Skin epidermis (tissue), 12 donors: ENCODE results near the gene NOTCH2.
"Not testable (repeated sequence)": the region's sequence is repeated elsewhere in the genome, so short reads cannot be mapped to it uniquely, and the experiment has no call there.

Experiments used
- H3K27ac ChIP-seq, 21 experiments: fragments of 200-600 bp; sonication (generic) in 11 of 21; one replicate each; pipeline ENCODE4 v1.5.0; 2020; ENCODE audit warnings: mild to moderate bottlenecking in 3 of 21, inconsistent platforms in 2 of 21, moderate library complexity in 2 of 21
- H3K4me3 ChIP-seq, 7 experiments: fragments of 200-600 bp; sonication (generic) in 2 of 7; one replicate each; pipeline ENCODE4 v1.5.0; 2020; ENCODE audit warnings: inconsistent platforms in 2 of 7, mild to moderate bottlenecking in 2 of 7, moderate library complexity in 1 of 7

NOTCH2 gene

DNA sequence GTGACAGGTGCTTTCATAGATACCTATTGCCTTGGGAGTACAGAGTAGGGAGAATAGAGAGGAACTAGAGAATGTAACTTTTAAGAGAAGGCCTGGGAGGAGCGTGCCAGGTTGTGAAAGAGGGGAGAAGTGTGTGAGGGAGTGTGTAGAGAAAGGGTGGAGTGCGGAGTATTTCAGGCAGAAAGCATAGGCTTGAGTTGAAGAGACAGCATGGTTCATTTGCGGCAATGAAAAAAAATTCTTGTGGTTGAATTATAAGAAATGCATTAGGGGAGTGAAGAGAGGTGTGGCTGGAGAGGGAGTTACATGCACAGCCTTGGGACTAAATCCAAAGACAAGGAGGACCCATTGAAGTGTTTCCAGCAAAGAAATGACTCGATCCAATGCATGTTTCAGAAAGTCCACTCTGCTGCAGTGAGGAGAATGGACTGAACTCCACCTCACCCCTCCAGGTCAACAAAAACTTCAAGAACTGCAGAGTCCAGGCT is 91.4 kb downstream of the NOTCH2 start:
- H3K27ac ChIP-seq: no peak overlapping the region
- no peak overlapping the region for H3K4me3 ChIP-seq

DNA sequence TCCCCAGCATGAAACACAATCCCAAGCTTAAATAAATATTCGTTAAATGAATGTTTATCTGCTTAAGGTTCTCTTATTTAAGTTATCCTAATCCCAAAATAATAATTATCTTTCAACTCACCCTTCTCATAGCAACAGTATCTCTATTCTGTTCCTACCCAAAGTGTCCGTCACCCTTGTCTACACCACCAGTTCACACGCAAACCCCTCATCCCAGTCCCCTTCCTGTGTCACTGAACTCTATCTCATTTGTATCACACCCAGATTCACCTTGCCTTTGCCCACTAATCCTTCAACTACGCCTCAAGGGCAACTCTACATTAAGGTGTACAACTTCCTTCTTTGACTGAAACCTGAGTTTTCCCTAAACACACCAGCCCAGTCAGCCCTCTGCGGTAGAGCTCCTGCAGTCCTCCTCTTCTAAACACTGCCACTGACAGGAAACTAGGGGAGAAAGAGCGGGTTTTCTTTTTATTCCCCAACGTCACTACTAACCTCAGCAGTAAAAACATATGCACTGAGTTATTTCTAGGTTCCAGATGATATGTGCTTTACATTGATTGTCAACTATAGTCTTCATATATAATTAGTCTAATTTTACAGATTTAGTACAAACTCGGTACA is 92.2 kb downstream of the NOTCH2 start:
- not testable (repeated sequence) for H3K27ac ChIP-seq, H3K4me3 ChIP-seq

DNA sequence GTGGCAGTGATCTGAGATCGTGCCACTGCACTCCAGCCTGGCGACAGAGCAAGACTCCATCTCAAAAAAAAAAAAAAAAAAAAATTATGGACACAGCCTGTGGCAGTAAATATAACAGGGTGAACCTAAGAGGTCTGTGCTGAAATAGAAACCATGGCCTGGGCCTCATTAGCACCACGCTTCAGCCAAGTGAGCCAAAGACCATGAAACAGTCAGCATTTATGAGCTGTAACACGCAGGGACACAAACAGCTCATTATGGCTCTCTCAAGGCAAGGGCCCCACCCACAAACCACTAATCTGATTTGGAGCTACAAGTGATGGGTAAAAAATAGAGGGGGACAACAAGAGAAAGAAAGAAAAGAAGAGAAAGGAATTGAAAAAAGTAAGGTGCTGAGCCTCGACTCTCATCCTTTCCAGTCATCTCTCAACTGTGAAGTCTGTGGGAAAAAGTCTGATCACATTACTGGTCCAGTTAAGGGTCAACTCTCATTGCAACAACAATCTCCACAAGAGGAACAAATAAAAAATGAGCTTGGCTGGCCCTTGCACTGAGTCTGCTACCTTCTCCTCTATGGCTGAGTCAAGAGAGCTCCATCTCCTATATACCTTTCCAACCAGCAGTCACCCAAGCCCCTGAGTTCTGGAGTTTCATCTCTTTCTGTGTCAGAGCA is 93.7 kb downstream of the NOTCH2 start:
- H3K27ac ChIP-seq: peak overlapping the region in 2 of 21 experiments; percentile 4 to 25
- H3K4me3 ChIP-seq: not testable (repeated sequence)

GRCh38 chr1:119975006-119975405 is 94.5 kb downstream of the NOTCH2 start:
- Histone ChIP-seq H3K4me3 (no peak overlapping the region), H3K27ac (peak overlapping the region in 5 of 21 experiments; percentile 4 to 41 (median 25))

DNA sequence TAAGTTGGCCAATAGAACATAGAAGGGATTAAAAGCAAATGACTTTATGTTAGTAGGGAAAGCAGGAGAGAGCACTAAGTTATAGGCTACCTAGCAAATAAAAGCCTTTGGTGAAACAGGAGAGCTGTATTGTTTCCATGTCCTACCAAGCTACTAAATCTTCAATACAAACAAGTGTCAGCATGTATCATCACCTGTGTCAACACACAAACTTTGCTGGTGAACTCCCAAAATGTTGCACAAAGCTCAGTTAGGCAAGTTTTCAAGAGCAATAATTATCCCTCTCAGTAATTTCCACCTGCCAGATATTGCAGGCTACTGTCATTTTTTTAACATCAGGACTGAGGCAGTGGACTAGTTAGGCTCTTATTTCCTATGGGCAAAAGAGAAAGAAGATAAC is 95.4 kb downstream of the NOTCH2 start:
- Histone ChIP-seq H3K27ac (peak overlapping the region in 9 of 21 experiments; percentile 7 to 69 (median 52)), H3K4me3 (no peak overlapping the region)

DNA sequence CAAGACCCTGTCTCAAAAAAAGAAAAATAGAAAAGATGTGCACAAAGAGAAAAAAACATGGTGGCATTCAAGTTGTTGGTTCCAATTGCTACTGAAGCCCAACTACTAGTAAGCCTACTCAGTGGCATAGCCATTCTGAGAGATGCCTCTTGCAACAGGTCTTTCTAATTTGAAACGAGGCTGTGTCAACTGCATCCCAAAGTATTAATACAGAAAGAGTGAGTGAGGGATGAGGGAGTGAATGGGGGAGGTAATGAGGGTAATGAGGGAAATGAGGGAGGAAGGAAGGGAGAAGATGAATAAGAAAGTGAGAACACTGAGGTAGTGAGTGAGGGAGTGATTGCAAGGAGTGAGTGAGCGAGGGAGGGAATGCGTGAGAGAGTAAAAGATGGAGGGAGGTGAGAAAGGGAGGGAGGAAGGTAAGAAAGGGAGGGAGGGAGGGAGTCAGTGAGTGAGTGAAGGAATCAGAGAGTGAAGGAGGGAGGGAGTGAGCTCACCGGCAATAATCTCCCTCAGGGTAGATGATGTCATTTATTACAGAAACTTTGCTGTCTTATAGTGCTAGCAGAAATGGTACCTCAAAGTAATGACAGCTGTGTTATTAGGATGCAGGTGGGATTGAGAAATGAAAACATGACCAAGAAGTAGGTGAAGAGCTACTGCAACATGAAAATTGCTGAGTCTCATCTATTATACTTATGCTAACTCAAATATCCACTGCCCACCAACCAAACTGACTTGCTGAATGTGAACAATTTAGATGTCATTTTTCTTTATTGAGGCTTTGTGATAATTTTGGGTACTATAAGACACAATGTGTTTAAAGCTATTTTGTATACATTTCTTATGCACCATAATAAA is 97.5 kb downstream of the NOTCH2 start:
- Histone ChIP-seq H3K4me3 (no peak overlapping the region), H3K27ac (peak overlapping the region in 2 of 21 experiments; percentile 27 to 29)

DNA sequence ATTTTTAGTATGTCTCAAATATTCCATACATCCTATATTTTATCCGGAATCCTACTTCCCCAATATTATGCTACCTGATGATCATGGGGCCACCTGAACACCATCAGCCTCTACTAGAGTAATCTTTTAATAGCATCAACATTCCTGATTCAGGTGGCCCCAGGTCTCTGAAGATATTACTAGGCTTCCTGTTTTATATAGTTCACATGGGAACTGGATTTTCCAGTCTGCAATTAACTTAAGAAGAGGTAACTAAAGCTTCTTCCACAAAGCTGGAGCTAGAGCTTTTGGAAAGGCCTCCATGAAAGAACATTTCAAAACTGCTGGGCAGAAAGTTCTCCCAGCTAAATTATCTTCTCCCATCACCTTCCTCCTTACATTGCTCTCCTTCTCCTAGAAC is 100.9 kb downstream of the NOTCH2 start:
- Histone ChIP-seq H3K4me3 (no peak overlapping the region), H3K27ac (peak overlapping the region in 1 of 21 experiments; percentile 31)

- H3K4me3 ChIP-seq: no peak overlapping the region
- H3K27ac ChIP-seq: no peak overlapping the region
Measured at GRCh38 chr1:119968068-119968492, 101.4 kb downstream of the NOTCH2 start.

GRCh38 chr1:119966681-119967080 is 102.8 kb downstream of the NOTCH2 start:
- H3K4me3 ChIP-seq: no peak overlapping the region

DNA sequence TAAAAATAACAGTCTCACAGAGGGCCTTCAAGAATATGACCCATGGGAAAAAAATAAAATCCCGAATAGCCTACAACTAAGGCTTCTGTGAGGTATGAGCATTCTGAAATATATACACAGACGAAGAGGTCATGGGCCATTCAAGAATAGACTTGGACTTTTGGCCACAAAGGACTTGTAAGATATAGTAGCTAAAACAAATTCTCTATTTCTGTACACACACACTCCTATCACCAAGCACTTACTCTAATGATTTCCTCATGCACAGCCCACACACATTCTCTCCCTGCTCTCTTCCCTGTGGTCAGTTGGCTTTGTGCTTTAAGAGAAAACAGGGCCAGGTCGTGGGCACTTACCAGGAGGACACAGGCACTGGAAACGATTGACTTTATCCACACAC is 103.4 kb downstream of the NOTCH2 start:
- no peak overlapping the region for H3K27ac ChIP-seq
- H3K4me3 ChIP-seq: no peak overlapping the region

More at GRCh38 chr1:119966681-119967080, 102.8 kb downstream of the NOTCH2 start:
- no peak overlapping the region for H3K27ac ChIP-seq

- Histone ChIP-seq H3K27ac (no peak overlapping the region), H3K4me3 (no peak overlapping the region)
Measured at GRCh38 chr1:119964673-119965363, 104.6 kb downstream of the NOTCH2 start.

GRCh38 chr1:119962296-119962968 is 107.0 kb downstream of the NOTCH2 start:
- Histone ChIP-seq H3K27ac (peak overlapping the region in 2 of 21 experiments; percentile 45 to 58), H3K4me3 (no peak overlapping the region)

- peak overlapping the region in 1 of 21 experiments; percentile 58 for H3K27ac ChIP-seq
Measured at GRCh38 chr1:119960501-119960900, 109.0 kb downstream of the NOTCH2 start.

GRCh38 chr1:119959268-119960220 is 109.9 kb downstream of the NOTCH2 start:
- Histone ChIP-seq H3K4me3 (no peak overlapping the region), H3K27ac (peak overlapping the region in 1 of 21 experiments; percentile 24)

More at GRCh38 chr1:119960501-119960900, 109.0 kb downstream of the NOTCH2 start:
- H3K4me3 ChIP-seq: no peak overlapping the region

GRCh38 chr1:119958223-119958622 is 111.2 kb downstream of the NOTCH2 start:
- H3K4me3 ChIP-seq: no peak overlapping the region
- H3K27ac ChIP-seq: no peak overlapping the region

- Histone ChIP-seq H3K27ac (no peak overlapping the region), H3K4me3 (no peak overlapping the region)
Measured at GRCh38 chr1:119956306-119956705, 113.2 kb downstream of the NOTCH2 start.

DNA sequence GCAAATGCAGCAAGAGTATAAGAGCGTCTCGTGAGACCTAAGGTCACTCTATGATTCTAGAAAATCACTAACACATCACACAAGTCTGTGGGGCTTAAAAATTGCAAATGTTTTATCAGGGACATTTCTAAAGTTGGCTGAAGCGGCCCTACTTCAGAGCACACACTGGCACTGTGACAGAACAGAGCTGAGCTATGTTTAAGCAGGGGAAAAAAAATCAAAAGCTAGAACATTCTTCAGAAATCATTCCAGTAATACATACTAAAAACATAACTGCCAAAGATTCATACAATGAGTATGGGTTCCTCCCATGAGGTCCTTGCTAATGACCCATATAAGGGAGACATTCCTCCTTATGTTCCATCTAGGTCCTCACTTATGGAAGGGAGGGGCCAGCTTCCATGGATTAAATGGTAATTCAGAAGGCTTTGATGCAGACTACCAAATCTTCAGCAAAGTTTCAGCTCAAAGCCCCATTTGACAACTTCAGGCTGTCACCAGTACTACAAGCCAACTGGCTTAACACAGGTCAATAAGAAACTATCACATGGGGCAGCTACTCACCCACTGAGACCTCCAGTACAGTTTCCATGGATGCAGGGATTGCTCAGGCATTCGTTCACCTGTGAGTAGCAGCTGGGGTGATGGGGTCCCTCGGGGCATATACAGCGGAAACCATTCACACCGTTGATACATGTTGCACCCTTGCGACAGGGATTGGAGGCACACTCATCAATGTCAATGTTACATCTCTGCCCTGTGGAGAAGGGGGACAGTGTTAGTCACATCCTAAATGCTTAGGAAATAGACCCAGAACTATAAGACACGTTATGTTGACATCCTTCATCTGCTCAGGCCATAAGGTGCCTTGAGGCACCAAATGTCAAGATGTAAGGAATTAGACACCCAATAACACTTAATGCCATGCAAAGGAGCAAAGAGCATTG is 114.7 kb downstream of the NOTCH2 start:
- H3K27ac ChIP-seq: no peak overlapping the region
- no peak overlapping the region for H3K4me3 ChIP-seq
